HG02678 (cell line): ENCODE measurements around the gene MICOS13.
A peak's percentile ranks its signal among the peaks of the same experiment; 100 is the strongest.

ENCODE experiments used
- ATAC-seq: cut with Tn5 transposase; IDR thresholded peaks from one replicate; pipeline ENCODE4 v1.9.1; 2021; ENCODE audit warnings: mild to moderate bottlenecking, moderate library complexity; ENCODE audit not compliant: unreplicated experiment

Gene MICOS13, protein sequence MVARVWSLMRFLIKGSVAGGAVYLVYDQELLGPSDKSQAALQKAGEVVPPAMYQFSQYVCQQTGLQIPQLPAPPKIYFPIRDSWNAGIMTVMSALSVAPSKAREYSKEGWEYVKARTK

GRCh38 chr19:5680437-5681368, at the start of gene MICOS13, which contains the start of gene HSD11B1L:
MICOS13 (minus strand) TSS chr19:5680516; CDS start chr19:5680486, 30 bp downstream.
HSD11B1L (plus strand) TSS chr19:5681027; CDS start chr19:5684833, 3,806 bp downstream.
- ATAC-seq, result peak; percentile 87

DNA sequence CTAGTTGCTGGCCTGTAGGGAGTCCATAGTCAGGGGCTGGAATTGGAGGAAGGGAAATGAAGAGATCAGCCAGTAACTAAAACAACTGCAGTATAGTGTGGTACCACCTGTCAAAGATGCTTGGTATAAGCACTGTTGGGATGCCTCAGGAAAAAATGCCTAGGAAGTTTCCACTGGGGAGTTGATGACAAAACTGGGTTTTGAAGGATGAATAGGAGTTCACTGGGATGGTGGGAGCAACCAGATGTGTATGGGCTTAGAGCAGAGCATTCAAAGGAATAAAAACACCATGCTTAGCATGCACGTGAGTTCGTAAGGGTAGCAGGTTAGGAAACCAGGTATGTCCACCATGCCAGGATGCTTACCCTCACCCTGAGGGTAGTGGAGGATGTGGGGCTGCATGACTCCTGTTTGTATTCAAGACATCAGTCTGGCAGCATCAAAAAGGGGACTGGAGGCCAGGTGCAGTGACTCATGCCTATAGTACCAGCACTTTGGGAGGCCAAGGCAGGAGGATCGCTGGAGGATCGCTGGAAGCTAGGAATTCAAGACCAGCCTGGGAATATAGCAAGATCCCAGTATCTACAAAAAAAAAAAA, 47.2 kb upstream of the MICOS13 start:
- no peak for ATAC-seq

DNA sequence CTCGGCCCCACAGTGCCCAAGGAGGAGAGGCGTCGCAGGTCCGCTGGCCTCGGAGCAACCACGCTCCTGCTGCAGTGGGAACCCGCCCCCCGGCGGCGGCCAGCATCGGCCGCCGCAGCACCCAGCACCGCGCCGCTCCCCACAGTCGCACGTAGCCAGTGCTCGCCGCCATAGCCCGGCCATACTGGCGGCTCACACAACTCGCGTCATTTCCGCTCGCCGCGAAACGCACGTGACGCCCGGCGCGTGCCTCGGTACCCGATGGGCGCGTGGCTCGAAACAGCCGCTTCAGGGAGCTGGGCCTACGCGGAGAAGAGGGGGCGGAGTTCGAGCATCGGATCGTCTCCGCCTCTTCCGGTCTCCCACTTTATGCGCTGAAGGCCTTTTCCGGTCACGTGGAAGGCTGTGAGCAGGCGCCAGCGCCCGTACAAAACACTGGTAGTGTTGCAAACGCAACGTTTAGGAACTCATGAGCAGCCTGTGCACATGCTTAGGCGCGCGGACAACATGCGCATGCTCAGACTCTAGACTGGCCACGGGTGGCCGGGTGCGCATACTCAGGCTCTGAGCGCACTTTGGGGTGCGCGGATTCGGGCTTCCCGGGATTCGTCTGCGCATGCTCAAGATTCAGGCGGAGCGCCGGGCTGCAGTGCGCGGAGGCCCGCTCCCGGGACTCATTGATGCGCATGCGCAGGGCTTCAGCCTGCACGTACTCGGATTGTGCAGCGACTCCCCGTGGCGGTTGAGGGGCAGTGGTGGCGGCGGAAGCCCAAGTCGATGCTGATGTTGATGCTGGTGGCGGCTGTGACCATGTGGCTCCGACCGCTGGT, 39.9 kb upstream of the MICOS13 start, which contains the start of the genes CATSPERD and LONP1:
TSS of gene CATSPERD (plus strand) at position 677 of the 830 bp plus-strand sequence. CDS start at position 778, 101 bp downstream.
TSS of gene LONP1 (minus strand) at position 186 of the 830 bp plus-strand sequence. CDS start at position 172, 14 bp downstream.
- peak; percentile 90 for ATAC-seq

DNA sequence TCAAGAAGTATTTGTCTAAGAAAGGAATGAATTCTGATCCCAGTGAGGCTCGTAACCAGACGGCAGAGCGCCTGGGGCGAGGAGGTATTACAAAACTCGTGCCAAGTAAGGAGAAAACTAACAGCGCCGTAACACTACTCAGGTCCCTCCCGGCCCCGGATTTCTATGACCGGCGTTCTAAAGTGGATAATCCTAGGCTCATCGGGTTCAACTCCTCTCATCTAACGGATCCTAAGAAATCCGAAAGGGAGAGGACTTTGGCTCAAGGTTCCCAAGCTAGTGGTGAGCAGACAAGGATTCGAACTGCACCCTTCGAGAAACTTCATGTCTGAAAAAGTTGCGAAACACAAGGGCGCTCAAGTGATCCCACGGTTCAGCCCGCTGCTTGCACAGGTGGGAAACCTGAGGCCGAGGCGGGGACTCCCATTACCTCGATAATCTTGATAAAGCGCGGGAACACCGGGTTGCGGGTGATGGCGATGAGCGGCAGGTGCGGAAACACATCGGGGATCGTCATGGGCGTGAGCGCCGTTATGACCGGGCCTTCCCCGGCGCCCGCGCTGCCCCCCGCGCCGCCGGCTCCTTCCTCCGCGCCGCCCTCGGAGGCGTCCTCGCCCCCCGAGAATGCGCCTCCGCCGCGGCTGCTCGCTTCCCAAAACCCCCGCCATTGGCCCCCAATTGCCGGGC, 39.1 kb upstream of the MICOS13 start:
- ATAC-seq, result no peak

DNA sequence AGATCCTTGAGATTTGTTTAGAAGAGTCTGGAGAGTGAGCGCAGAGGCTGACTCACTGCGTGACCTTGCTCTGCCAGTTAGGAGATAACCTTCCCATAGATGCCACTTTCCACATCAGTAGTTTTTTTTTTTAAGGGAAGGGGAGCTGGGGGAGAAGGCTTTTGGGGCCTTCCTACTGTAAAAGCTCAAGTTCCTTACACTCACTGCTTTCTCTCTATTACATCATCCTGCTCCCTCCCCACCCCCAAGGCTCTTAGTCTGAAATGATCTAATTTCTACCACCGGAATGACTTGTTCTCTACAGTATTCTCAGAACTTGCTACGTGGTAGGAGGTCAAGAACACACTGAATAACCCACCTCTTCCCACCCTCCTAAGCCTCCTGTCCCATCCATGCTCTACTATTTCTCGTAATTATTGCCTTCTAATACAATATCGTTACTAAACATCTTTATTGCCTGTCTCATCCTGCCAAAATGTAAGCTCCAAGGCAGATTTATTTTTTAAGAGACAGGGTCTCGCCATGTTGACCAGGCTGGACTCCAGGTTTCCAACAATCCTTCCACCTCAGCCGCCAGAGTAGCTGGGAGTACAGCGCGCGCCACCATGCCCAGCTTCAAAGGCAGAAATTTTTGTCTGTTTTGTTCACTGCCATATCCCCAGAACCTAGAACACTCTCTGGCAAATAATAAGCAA, 38.4 kb upstream of the MICOS13 start:
- no peak for ATAC-seq

- no peak for ATAC-seq
These were observed 37.8 kb upstream of the MICOS13 start for GRCh38 chr19:5718037-5718578.

- ATAC-seq, result no peak
These were observed 37.1 kb upstream of the MICOS13 start for GRCh38 chr19:5717215-5717935.

DNA sequence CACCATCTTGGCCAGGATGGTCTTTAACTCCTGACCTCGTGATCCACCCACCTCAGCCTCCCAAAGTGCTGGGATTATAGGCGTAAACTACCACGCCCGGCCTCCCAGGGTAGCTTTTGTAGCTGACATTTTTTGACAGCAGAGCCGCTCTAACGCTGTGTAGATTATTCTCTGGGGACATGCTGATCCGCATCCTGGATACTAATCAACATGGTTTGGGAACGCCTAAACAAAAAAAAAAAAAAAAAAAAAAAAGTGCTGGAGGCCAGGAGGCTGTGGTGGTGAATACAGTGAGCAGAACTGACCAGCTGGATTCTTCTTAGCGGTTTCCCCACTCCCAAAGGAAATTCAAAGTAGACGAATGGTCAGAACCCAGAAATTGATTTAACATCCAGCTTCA, 34.5 kb upstream of the MICOS13 start:
- no peak for ATAC-seq

GRCh38 chr19:5713228-5713627, 32.9 kb upstream of the MICOS13 start:
- no peak for ATAC-seq

DNA sequence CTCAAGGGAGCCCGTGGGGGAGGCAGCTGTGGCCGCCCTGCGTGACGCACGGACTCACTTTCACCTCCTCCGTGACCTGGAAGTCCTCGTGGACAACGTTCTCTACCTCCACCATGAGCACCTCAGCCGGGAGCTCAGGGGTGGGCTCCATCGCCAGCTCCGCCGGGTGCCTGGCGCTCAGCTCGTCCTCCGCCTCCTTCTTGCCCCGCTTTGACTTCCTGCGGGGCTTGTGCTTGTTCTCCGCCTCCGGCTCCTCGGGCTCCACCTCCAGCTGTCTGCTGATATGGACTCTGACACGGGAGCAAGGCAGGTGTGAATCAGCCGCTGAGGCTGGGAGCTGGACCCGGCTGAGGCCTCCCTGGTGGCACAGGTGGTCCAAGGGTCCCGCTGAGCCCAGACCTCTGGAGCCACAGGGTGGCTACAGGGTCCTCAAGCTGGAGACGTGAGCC, 31.4 kb upstream of the MICOS13 start:
- no peak for ATAC-seq

GRCh38 chr19:5711025-5711424, 30.7 kb upstream of the MICOS13 start:
- no peak for ATAC-seq

DNA sequence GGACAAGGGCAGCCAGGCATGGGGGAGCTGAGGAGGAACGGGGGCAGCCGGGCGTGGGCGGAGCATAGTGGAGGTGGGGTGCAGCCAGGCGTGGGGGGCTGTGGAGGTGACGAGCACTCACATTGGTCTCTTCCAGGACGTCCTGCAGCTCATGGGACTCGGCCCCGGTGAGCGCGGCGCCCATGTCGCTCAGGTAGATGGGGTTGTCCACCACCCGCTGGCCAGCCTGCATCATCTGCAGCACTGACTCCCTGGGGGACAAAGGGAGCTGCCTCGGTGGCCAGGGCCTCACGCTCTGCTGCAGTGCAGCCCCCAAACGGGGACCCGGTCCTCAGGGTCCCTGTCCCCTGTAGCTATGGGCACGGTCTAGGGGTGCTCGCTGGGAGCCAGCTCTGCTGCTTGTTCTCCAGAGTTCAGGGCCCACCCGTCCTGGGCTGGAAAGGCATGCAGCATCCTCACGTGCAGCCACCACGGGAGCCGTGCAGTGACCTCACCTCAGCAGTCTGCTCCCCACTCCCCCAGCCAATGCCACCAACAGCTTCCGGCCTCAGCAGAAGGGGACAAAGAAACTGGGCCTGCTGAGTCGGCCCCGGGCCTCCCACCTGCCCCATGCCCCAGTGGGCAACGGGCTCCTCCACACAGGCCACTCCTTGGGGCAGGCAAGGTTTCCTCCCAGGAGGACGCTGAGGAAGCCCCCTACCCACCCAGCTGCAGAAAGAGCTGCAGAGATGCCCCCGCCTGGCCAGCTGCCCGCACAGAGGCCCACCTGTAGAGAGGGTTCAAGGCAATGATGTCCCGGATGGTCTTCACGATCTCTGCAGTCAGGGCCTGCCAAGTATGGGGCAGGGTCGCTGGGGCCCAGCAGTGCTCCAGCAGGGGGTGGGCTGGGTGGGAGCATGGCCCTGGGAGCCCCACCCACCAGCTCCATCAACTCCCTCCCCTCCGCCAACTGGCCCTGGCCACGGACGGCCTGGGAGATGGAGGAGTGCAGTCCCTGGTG, 27.6 kb upstream of the MICOS13 start:
- no peak for ATAC-seq

- ATAC-seq, result no peak
These were observed 26.7 kb upstream of the MICOS13 start for GRCh38 chr19:5706876-5707573.

- ATAC-seq, result no peak
These were observed 25.2 kb upstream of the MICOS13 start for GRCh38 chr19:5705552-5705951.

- no peak for ATAC-seq
These were observed 23.8 kb upstream of the MICOS13 start for GRCh38 chr19:5703819-5704818.
